Skin epidermis (tissue), 12 donors: Measurements from ENCODE around the gene ASXL1.
"Not testable (repeated sequence)": the region's sequence is repeated elsewhere in the genome, so short reads cannot be mapped to it uniquely, and the experiment has no call there.

Experiments used
- H3K27ac ChIP-seq, 21 experiments: fragments of 200-600 bp; sonication (generic) in 11 of 21; one replicate each; pipeline ENCODE4 v1.5.0; 2020; ENCODE audit warnings: mild to moderate bottlenecking in 3 of 21, inconsistent platforms in 2 of 21, moderate library complexity in 2 of 21
- H3K4me3 ChIP-seq, 7 experiments: fragments of 200-600 bp; sonication (generic) in 2 of 7; one replicate each; pipeline ENCODE4 v1.5.0; 2020; ENCODE audit warnings: inconsistent platforms in 2 of 7, mild to moderate bottlenecking in 2 of 7, moderate library complexity in 1 of 7

ASXL1 gene

DNA sequence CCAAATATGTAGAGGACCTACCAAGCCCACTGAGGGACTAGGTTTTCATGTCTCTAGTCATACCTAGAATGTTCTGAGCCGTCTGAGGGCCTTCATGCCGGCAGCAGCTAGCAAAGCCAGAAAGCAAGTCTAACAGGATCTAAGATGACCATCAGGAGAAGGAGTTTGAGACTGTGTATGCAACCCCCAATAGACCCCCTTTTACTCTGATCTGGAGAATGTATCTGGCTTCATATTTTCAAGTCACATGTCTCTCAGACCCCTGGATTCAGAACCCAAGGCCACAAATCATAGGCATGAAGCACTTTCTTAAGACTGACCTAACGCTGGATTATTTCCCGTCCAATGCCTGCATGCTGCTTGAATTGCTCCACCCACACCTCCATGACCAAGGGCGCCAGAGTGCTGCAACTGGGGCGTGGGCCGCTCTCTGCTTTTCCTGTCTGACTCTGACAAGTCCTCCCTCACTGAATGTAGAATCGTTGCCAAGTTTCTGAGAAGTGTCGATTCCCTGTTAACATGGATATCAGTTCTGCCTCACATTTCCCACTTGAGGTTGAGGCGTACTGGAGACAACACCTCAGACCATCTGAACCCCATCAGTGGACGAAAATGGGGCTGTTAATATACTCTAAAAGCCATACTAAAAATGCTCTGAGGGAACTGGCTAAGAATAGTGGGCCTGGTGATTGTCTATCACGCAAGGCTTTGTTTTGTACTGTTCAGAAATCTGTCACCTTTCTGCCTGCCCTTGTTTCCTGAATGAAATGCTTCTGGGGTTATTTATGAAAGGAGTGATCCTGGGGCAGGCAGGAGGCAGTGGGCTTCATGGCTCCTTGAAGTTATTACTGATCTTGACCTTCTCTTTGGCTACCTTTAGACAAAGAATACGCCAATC is 23.9 kb upstream of the ASXL1 start:
- H3K27ac ChIP-seq = peak overlapping the region in 18 of 21 experiments; percentile 7 to 81 (median 53)
- H3K4me3 ChIP-seq = no peak overlapping the region

GRCh38 chr20:32336918-32337347 is 21.2 kb upstream of the ASXL1 start:
- no peak overlapping the region for H3K27ac ChIP-seq

GRCh38 chr20:32337937-32338661 is 20.0 kb upstream of the ASXL1 start:
- no peak overlapping the region for H3K27ac ChIP-seq
- no peak overlapping the region for H3K4me3 ChIP-seq

More at GRCh38 chr20:32336918-32337347, 21.2 kb upstream of the ASXL1 start:
- no peak overlapping the region for H3K4me3 ChIP-seq

- H3K27ac ChIP-seq = no peak overlapping the region
- no peak overlapping the region for H3K4me3 ChIP-seq
These were observed 19.5 kb upstream of the ASXL1 start for GRCh38 chr20:32338665-32339064.

- Histone ChIP-seq H3K4me3 (no peak overlapping the region), H3K27ac (no peak overlapping the region)
These were observed 19.0 kb upstream of the ASXL1 start for GRCh38 chr20:32339116-32339515.

DNA sequence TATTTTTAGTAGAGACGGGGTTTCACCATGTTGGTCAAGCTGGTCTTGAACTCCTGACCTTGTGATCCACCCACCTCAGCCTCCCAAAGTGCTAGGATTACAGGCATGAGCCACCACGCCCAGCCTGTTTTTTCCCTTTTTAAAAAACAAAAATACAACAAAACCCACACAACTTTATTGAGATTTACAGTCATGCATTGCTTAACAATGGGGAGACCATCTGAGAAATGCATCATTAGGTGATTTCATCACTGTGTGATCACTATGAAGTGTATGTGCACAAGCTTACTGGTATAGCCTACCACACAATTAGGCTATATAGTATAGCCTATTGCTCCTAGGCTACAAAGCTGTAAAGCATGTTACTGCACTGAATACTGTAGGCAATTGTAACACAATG is 17.1 kb upstream of the ASXL1 start:
- H3K27ac ChIP-seq = not testable (repeated sequence)

DNA sequence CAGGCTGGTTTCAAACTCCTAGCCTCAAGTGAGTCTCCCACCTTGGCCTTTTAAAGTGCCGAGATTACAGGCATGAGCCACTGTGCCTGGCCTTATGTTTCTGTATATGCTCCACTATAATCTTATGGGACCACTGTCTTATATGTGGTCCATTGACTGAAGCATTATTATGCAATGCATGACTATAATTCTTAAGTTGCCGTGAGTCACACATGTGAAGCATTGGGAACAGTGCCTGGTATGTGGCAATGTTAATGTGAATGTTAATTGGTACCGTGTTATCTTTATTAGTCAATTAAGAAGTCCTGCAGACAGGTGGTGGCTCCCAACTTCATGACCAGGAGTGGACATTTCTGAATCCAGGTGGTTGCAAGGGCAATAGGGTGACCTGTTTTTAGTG is 14.7 kb upstream of the ASXL1 start:
- no peak overlapping the region for H3K27ac ChIP-seq

More for the DNA sequence above, 17.1 kb upstream of the ASXL1 start:
- not testable (repeated sequence) for H3K4me3 ChIP-seq

GRCh38 chr20:32344835-32345506 is 13.2 kb upstream of the ASXL1 start:
- H3K4me3 ChIP-seq = no peak overlapping the region
- H3K27ac ChIP-seq = no peak overlapping the region

More for the DNA sequence above, 14.7 kb upstream of the ASXL1 start:
- no peak overlapping the region for H3K4me3 ChIP-seq

DNA sequence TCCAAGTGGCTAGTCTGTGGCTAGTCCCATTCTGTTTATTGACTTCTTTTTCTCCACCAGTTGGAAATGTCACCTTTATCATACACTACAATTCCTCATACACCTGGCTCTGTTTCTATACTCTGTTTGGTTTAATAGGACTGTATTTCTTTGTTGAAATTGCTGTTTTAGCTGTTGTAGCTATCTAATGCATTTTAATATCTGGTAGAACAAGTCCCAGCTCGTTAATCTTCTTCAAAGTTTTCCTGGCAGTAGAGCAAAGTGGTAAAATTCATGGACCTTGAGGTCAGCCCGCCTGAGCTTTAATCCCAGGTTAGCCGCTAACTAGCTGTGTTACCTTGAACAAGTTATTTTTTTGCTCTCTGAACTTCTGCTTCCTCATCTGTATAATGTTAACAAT is 9.9 kb upstream of the ASXL1 start:
- no peak overlapping the region for H3K4me3 ChIP-seq
- no peak overlapping the region for H3K27ac ChIP-seq

DNA sequence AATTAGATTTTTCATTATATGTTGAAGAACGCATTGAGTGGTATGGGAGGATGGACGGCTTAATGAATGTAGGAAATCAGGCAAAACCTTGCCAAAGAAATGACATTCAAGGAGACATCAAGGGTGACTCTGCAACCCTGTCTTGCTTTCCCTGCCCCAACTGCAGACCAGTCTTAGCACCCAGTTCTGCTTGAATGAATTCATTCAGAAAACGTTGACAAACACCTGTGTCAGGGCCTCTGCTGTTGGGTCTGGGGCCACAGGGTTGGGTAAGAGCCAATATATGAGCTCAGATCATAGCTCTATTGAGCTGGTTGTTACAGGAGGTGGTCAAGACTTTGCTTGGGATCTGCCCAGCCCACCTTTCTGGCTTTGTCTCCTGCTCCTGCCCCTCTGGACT is 7.7 kb upstream of the ASXL1 start:
- Histone ChIP-seq H3K4me3 (no peak overlapping the region), H3K27ac (no peak overlapping the region)

GRCh38 chr20:32352121-32352720 is 5.9 kb upstream of the ASXL1 start:
- H3K4me3 ChIP-seq = no peak overlapping the region
- no peak overlapping the region for H3K27ac ChIP-seq

DNA sequence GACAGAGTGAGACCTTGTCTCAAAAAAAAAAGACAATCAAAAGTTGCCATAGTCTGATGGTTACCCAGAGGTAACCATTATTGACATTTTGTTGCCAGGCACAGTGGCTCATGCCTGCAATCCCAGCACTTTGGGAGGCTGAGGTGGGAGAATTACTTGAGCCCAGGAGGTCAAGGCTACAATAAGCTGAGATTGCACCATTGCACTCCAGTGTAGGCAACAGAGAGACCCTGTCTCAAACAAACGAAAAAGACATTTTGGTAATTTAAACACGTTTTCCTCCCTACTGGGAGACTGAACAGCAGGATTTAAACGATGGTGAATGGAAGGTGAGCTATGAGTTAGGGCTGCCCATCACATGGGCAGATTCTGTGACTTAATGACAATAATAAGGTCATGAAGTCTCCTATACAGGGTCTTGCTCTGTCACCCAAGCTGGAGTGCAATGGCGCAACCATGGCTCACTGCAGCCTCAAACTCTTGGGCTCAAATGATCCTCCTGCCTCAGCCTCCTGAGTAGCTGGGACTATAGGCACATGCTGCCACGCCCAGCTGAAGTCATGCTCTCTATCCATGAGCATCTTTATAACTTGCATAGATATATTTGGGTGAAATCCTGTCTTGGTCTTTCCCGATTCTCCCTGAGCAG is 4.2 kb upstream of the ASXL1 start:
- Histone ChIP-seq H3K27ac (no peak overlapping the region), H3K4me3 (no peak overlapping the region)

GRCh38 chr20:32354592-32355416 is 3.3 kb upstream of the ASXL1 start:
- H3K4me3 ChIP-seq = no peak overlapping the region
- peak overlapping the region in 3 of 21 experiments; percentile 5 to 97 (median 59) for H3K27ac ChIP-seq

DNA sequence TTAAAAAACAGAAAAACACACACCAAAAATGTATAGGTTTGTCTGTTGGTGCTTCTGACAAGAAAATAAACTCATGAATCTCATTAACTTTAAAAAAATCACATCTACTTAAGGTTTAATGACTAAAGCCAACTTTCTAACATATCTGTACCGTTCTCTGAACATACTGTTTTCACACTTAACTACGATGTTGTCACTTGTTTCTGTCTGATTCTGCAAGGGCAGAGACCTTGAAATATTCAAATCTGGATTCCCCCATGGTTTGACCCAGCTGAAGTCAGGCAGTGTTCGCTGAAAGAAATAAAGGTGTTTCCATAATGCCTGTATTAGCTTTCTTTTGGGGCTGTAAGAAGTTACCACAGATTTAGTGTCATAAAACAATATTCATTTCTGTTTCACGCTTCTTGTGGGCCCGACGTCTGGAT is 2.7 kb upstream of the ASXL1 start:
- H3K4me3 ChIP-seq = no peak overlapping the region
- H3K27ac ChIP-seq = peak overlapping the region in 5 of 21 experiments; percentile 5 to 98 (median 96)

- H3K27ac ChIP-seq = peak overlapping the region in 9 of 21 experiments; percentile 9 to 98 (median 96)
- not testable (repeated sequence) for H3K4me3 ChIP-seq
These were observed 2.1 kb upstream of the ASXL1 start for GRCh38 chr20:32355907-32356621.

DNA sequence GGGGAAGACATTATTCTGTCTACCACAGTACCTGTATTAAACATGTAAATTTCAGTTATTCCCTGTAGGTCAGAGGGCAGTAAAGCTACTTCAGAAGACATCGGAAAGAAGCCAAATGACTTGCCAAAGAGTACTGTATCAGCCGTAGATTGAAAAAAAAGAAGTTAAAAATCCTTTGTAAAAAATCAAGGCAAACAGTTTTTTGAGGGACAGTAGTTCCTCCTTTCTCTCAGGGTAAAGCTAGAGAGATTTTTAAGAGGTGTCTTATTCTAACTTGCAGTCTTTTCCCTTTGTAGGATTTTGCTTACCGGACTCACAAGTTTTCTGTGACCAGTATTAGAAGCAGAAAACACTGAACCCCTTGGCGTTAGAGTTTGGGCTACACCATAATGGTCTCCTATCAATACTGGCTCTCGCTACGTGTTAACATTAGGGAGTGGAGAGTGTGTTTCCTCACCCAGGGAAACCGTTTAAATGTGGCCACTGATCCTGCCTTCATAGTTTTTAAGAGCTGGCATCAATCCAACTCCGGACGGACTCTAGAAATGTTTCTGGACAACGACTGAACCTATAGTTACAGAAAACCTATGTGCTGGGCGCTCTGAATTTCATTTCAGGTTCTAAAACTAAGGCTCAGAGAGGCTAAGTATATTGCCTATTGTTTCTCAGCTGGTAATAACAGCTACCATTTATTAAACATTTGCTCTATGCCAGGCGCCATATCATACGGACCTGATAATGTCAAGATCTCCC is 1.3 kb upstream of the ASXL1 start:
- H3K4me3 ChIP-seq = peak overlapping the region in 6 of 7 experiments; percentile 61 to 93 (median 86)
- H3K27ac ChIP-seq = peak overlapping the region in 18 of 21 experiments; percentile 95 to 99 (median 98)

DNA sequence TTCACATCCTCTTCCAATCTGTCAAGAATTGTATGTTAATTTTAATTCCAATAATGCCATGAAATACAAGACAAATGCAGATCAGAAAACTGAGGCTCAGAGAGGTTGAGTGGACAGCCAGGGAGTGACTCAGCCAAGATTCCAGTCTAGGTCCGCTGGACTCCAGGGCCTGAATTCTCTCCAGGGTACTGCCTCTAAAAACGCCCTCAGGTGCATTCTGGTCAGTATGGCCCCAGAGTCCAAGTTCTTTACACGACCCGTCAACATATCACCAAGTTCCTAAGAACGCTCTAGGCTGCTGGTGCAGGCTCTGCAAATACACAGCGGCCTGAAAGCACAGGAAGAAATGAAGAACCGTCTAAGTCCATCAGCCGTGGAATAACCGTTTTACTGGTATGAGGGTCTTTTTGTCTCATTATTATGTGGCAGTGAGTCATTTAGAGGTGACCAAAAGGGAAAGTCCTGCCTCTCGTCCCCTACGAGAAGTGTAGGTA is 709 bp upstream of the ASXL1 start:
- Histone ChIP-seq H3K4me3 (peak overlapping the region; percentile 61 to 93 (median 84)), H3K27ac (peak overlapping the region; percentile 37 to 99 (median 98))
